GM19193 (cell line): ENCODE results near the gene RAPGEF1.

Source experiments
- POLR2A ChIP-seq: IDR thresholded peaks from 4 replicates; pipeline ENCODE4 v1.6.1; 2011; ENCODE audit not compliant: insufficient read depth, insufficient read length; ENCODE audit errors: extremely low read depth

The RAPGEF1 gene

GRCh38 chr9:131584858-131585257 lies 155.0 kb downstream of the RAPGEF1 start:
- TF ChIP-seq POLR2A = no peak

- TF ChIP-seq POLR2A = no peak
Observed at GRCh38 chr9:131583836-131584555, 155.9 kb downstream of the RAPGEF1 start.

DNA sequence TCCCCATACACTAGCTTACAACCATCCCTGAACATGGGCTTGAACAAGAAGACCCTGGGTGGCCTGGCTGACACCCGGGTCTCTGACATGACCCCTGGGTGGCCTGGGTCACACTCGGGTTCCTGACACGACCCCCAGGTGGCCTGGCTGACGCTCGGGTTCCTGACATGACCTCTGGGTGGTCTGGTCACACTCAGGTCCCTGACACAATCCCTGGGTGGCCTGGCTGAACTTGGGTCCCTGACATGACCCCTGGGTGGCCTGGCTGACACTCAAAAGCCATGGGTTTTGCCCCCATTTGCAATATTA lies 156.6 kb downstream of the RAPGEF1 start:
- no peak for TF ChIP-seq POLR2A

DNA sequence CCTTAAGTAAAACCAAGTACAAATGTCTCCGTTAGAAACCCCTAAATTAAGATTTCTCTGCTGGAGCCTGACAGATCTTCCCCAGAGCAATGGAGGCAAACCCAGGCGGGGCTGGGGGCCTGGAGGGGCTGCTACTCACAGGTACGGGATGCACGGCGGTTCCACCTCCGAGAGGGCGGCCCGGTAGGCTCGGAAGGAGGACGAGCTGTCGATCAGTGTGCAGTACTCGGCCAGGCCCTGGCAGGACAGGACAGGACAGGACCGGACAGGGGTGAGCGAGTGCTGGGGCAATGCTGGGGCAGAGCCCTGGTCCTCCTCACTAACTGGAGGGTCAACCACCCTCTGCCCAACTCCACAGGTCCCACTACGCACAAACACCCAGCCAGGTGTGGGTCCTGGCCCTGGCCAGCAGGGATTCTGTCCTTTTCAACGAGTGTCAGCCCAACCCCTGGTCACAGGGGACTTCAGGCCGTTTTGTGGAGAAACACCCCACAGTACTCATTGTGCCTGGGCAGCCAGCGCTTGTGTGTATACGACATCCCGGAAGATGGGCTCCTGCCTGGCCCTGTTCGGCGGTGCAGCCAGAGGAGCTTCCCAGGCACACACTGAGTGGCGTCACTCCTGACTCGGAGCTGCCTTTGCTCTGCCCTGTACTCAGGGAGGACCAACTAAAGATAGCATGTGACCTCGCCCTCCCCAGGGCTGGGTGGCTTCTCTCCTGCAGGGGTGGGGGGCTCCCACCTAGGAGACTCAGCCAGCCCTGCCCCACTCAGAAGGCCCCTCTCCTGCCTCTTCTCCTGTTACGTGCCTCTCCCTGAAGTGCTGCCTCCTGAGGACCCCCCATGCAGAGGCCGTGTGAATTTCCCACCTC lies 157.2 kb downstream of the RAPGEF1 start:
- TF ChIP-seq POLR2A = no peak

- no peak for TF ChIP-seq POLR2A
Observed at GRCh38 chr9:131582056-131582455, 157.8 kb downstream of the RAPGEF1 start.

GRCh38 chr9:131580358-131580757 lies 159.5 kb downstream of the RAPGEF1 start:
- TF ChIP-seq POLR2A = no peak

DNA sequence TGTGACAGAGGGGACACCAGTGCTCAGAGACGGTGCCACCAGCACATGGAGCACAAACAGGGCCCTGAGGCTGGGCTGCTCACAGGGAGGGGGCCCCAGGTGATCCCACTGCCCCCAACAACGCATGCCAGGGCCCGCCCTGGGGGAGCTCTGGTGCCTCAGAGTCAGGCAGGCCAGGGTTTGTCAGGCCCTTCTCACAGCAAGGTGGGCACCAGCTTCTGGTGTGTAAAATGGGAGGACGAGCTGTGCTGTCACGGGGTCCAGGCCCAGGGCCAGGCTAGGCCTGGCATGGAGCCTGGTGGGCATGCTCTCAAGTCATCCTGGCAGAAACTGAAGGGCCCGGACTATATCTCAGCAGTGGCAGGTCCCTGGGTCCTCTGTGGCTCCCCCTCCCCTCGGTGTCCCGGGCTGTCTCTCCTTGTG lies 160.1 kb downstream of the RAPGEF1 start:
- no peak for TF ChIP-seq POLR2A

DNA sequence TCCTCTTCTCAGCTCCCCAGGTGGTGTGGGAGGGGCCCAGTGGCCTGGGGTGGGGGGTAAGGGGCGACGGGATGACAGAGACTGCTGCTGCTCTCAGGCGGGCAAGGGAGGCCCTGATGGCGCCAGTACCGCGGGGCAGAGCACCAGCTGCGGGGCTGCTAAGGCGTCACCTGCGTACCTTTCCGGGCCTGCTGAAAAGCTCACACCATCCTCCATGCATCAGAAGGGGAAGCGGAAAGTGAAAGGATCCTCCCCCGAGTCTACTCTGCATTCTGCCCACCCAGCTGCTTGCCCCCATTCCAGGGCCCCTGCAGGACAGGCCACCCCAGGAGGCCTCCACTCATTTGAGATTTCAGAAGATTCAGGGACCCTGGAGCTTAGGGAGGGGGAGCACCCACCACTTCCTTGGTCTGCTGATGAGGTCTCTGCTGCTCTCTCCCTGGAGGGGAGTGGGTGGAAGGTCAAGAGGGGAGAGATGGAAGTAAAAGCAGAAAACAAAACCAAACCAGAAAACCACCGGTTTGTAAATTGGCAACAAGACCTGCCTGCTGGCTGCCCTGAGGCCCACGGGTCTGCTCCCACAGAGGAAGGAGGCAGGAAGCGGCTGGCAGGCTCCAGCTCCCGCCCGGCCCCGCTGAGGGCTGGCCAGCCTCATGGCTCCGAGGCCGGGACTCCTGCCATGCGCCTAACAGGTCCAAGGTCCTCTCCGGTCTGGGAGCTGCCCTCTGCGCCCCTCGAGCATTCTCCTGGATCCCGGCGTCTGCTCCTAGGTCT lies 161.0 kb downstream of the RAPGEF1 start:
- no peak for TF ChIP-seq POLR2A

DNA sequence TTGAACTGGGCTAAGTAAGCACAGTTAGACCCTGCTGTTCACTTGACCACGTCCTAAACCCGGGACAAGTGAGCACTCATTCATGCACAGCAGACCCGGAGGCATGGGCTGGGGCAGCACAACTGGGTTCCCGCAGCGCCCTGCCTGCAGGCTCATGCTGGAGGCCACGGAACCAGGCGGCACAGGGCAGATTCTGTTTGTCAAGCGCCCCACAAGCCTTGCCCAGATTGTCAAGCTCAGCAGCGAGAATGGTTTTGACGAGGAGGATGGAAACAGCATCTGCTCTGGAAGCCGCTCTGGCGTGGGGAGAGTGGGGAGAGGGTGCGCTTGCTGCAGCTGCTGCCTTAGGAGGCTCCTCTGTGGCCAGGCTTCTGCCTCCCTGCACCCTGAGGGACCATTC lies 161.9 kb downstream of the RAPGEF1 start:
- no peak for TF ChIP-seq POLR2A

GRCh38 chr9:131577005-131578000 lies 162.6 kb downstream of the RAPGEF1 start:
- no peak for TF ChIP-seq POLR2A

DNA sequence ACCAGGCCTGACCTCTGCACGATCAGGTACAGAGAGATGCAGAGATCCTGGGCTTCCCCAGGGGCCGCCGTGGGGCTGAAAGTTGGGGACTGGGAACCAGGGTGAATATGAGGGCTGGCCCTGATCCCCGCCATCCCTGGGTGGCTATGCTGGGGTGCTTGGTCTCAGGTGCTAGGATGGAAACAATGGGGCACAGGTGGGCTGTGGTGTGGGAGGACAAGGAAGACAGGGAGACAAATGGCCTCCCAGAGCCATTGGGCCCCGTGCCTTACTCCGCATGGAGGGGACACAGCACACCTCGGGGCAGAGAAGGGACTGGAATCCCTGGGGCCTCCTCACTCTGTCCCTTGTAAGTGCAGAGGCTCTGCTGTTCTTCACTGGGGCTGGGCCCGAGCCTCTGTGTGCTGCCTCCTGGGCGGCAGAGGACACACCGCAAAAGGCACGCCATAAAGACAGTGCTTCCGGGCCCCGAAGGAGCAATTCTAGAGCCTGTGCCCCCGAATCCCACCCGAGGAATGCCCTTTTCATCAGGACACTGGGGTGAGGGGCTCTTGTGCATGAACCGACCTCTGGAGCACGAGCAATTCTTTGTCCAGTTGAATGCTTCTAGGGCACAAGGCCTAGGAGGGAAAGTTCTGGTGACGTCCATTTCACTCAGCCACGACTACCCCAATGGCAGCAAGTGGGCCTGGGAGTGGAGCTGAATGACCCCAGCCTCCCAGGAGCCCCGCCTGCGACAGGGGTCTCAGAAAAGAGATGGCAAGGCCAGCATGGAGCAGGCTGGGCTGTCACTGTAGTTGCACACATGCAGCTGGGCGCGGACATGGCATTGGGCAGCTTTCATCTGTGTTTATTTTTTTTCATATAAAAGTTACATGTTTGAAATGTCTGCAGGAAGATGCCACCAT lies 163.7 kb downstream of the RAPGEF1 start:
- no peak for TF ChIP-seq POLR2A

- no peak for TF ChIP-seq POLR2A
Observed at GRCh38 chr9:131574730-131575640, 164.9 kb downstream of the RAPGEF1 start.
